Gastroesophageal sphincter (tissue), 4 donors: ENCODE results near the gene CTNNA3. TPM values are rescaled to one million over a fixed set of nuclear protein-coding genes. Genes with fewer than 3 reads are reported as not detected.
A peak's percentile ranks its signal among the peaks of the same experiment; 100 is the strongest.

Experiments
- ATAC-seq: fragments of 150-250 bp; one replicate; pipeline ENCODE4 v1.9.1; 2016; ENCODE audit warnings: mild to moderate bottlenecking, moderate library complexity
- H3K27ac ChIP-seq, 4 donors: fragments of 200-600 bp; sonication (generic) in 3 of 4; 1 replicate in 3 of 4; 2 replicates in 1 of 4; pipeline ENCODE4 v1.5.1; 2016 to 2019
- H3K27me3 ChIP-seq: fragments of 200-600 bp; sonication (generic); one replicate; pipeline ENCODE4 v1.5.1; 2019
- H3K36me3 ChIP-seq, 2 donors: fragments of 200-600 bp; sonication (generic); one replicate each; pipeline ENCODE4 v1.5.1; 2019; ENCODE audit warnings: control low read depth in 1 of 2
- H3K4me1 ChIP-seq, 3 donors: fragments of 200-600 bp; sonication (generic); 1 replicate in 2 of 3; 2 replicates in 1 of 3; pipeline ENCODE4 v1.5.1; 2016 to 2019; ENCODE audit warnings: control low read depth in 2 of 3
- H3K4me3 ChIP-seq, 2 donors: fragments of 200-600 bp; sonication (generic); one replicate each; pipeline ENCODE4 v1.5.1; 2019; ENCODE audit warnings: mild to moderate bottlenecking in 1 of 2, moderate library complexity in 1 of 2
- H3K9me3 ChIP-seq, 3 donors: fragments of 200-600 bp; sonication (generic); one replicate each; pipeline ENCODE4 v1.5.1; 2017 to 2019; ENCODE audit warnings: control low read depth in 2 of 3
- EP300 ChIP-seq: sonication (generic); formaldehyde crosslinking; IDR thresholded peaks from one replicate; pipeline ENCODE4 v1.6.1; 2017; ENCODE audit warnings: antibody characterized with exemption, mild to moderate bottlenecking
- POLR2A ChIP-seq, 2 donors: fragments of 450-650 bp; IDR thresholded peaks; one replicate each; pipeline ENCODE4 v1.6.1; 2017; ENCODE audit warnings: antibody characterized with exemption in 2 of 2, mild to moderate bottlenecking in 2 of 2, moderate library complexity in 1 of 2
- POLR2AphosphoS5 ChIP-seq: sonication (generic); formaldehyde crosslinking; IDR thresholded peaks from one replicate; pipeline ENCODE4 v1.6.1; 2017; ENCODE audit warnings: antibody characterized with exemption
- WGBS, 2 donors: methylation state at CpG; one replicate each; pipeline ENCODE4 v1.1.5; 2018; ENCODE audit warnings: low coverage in 1 of 2; 5-methylcytosine and 5-hydroxymethylcytosine counted together
- total RNA-seq, 4 donors: library from RNA; depleted of rRNA; stranded (reverse); fragments of >200 nt; gene quantifications; one replicate each; pipeline ENCODE4 v1.1.0, GENCODE V29; 2016
- TF ChIP-seq, protein P1 (sequence below), 4 experiments: fragments of 200-600 bp in 2 of 4; fragments of 450-650 bp in 2 of 4; sonication (generic) in 1 of 4; IDR thresholded peaks; one replicate each; pipeline ENCODE4 v1.5.1; 2017 to 2019; ENCODE audit warnings: antibody characterized with exemption in 4 of 4, mild to moderate bottlenecking in 2 of 4, moderate library complexity in 2 of 4

CTNNA3 gene
- total RNA-seq, 4 donors from 2014 or later: 5.1 to 22.0 (median 13.8) TPM

DNA sequence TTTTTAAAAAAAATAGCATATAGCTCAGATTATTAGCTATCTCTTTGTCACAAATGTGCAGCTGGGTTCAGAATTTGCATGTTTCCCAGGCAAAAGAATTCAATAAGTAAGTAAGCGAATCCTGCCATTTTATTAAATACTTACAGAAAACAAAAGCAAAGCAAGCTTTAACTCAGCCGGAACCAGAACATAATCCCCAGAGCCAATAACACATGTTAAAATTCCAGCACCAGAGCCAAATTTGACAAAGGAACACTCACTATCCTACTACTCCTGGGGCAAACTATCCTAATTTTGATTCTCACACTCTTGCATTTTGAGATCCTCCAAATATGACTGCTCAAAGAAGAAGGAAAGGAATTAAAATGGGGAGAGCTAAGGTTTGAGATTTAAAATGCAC lies 737.5 kb downstream of the CTNNA3 start:
- peaks cover 0 to 21% (median 0%) of the 10 kb centered on the region in 3 donors for H3K4me1 ChIP-seq
- TF ChIP-seq POLR2AphosphoS5 (no peak), EP300 (no peak), POLR2A (IDR thresholded peaks at IDR 0.05) (no peak)
- TF ChIP-seq, protein P1, sequence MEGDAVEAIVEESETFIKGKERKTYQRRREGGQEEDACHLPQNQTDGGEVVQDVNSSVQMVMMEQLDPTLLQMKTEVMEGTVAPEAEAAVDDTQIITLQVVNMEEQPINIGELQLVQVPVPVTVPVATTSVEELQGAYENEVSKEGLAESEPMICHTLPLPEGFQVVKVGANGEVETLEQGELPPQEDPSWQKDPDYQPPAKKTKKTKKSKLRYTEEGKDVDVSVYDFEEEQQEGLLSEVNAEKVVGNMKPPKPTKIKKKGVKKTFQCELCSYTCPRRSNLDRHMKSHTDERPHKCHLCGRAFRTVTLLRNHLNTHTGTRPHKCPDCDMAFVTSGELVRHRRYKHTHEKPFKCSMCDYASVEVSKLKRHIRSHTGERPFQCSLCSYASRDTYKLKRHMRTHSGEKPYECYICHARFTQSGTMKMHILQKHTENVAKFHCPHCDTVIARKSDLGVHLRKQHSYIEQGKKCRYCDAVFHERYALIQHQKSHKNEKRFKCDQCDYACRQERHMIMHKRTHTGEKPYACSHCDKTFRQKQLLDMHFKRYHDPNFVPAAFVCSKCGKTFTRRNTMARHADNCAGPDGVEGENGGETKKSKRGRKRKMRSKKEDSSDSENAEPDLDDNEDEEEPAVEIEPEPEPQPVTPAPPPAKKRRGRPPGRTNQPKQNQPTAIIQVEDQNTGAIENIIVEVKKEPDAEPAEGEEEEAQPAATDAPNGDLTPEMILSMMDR (IDR thresholded peaks at IDR 0.05): no peak
- no peaks in the 10 kb centered on the region for H3K27me3 ChIP-seq
- ATAC-seq: no peak
- H3K27ac ChIP-seq: no peak overlapping the region
- no peaks in the 10 kb centered on the region for H3K36me3 ChIP-seq
- no peaks in the 10 kb centered on the region for H3K9me3 ChIP-seq
- 20 to 29% methylated on average over 2 of the region's 2 CpGs for WGBS, 2 donors
- peak overlapping the region in 1 of 2 donors; percentile 1 for H3K4me3 ChIP-seq

- Histone ChIP-seq H3K36me3 (no peaks in the 10 kb centered on the region), H3K9me3 (no peaks in the 10 kb centered on the region), H3K27me3 (no peaks in the 10 kb centered on the region), H3K4me1 (no peaks in the 10 kb centered on the region), H3K4me3 (no peak overlapping the region), H3K27ac (no peak overlapping the region)
- ATAC-seq: no peak
- TF ChIP-seq, protein P1 (IDR thresholded peaks at IDR 0.05): no peak
- TF ChIP-seq POLR2A (IDR thresholded peaks at IDR 0.05) (no peak), EP300 (no peak), POLR2AphosphoS5 (no peak)
- WGBS, 2 donors: 25 to 40% methylated on average over 1 to 2 of the region's 2 CpGs
These were observed 744.1 kb downstream of the CTNNA3 start for GRCh38 chr10:66951896-66952295.

DNA sequence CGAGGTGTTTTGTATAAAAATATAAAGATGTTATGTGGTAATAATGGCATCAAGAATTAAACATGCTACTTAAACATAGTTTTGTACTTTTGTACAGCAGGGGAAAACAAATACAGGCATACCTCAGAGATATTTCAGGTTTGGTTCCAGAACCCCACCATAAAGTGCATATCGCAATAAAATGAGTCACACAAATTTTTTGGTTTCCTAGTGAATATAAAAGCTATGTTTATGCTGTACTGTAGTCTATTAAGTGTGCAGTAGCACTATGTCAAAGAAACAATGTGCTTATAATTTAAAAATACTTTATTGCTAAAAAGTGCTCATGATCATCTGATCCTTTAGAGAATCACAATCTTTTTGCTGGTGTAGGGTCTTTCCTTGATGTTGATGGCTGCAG lies 752.4 kb downstream of the CTNNA3 start:
- Histone ChIP-seq H3K4me1 (no peaks in the 10 kb centered on the region), H3K36me3 (no peaks in the 10 kb centered on the region), H3K27ac (no peak overlapping the region), H3K27me3 (no peaks in the 10 kb centered on the region), H3K4me3 (no peak overlapping the region), H3K9me3 (no peaks in the 10 kb centered on the region)
- TF ChIP-seq EP300 (no peak), POLR2A (IDR thresholded peaks at IDR 0.05) (no peak), POLR2AphosphoS5 (no peak)
- TF ChIP-seq, protein P1 (IDR thresholded peaks at IDR 0.05): no peak
- WGBS, 2 donors: 96 to 100% methylated on average over 1 to 2 of the region's 2 CpGs
- no peak for ATAC-seq

DNA sequence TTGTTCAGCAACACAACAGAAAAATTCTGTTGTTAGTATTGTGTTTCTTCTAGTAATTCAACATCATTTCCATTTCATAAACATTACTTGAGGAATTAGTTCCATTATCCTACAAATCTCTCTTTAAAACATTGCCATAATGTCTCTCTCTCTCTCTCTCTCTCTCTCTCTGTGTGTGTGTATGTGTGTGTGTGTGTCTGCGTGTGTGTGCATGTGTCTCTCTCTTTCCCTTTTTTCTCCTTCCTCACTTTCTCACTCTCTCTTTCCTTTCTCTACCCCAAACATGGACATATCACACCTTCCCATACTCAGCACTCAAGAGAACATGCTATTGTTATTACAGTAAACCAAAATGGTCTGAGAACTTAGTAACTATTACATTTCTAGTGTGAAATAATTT lies 753.6 kb downstream of the CTNNA3 start:
- 71 to 90% methylated on average over 1 of the region's 1 CpG for WGBS, 2 donors
- TF ChIP-seq, protein P1 (IDR thresholded peaks at IDR 0.05): no peak
- TF ChIP-seq POLR2AphosphoS5 (no peak), EP300 (no peak), POLR2A (IDR thresholded peaks at IDR 0.05) (no peak)
- H3K4me3 ChIP-seq: no peak overlapping the region
- no peaks in the 10 kb centered on the region for H3K36me3 ChIP-seq
- H3K4me1 ChIP-seq: no peaks in the 10 kb centered on the region
- H3K9me3 ChIP-seq: no peaks in the 10 kb centered on the region
- ATAC-seq: no peak
- no peak overlapping the region for H3K27ac ChIP-seq
- H3K27me3 ChIP-seq: no peaks in the 10 kb centered on the region

DNA sequence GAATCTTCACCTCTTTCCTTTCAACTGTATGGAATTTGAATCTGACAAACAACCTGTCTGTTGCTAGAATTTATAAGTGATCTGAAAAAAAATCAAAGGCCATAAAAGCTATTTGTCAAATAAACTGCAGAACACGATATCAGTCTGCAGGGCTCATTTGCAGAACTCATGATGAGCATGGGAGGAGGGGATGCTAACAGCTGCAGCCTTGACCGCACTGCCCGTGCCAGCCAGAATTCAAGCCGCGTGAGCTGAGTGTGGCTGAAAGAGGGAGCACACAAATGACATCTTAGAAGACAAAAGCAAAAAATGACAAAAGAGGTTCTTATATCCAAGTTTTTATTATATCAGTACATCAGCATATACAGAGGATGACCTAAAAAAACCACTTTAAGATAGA lies 754.5 kb downstream of the CTNNA3 start:
- no peak for TF ChIP-seq EP300
- TF ChIP-seq, protein P1 (IDR thresholded peaks at IDR 0.05): no peak
- no peak for TF ChIP-seq POLR2AphosphoS5
- TF ChIP-seq POLR2A (IDR thresholded peaks at IDR 0.05): no peak
- no peaks in the 10 kb centered on the region for H3K27me3 ChIP-seq
- no peak overlapping the region for H3K4me3 ChIP-seq
- H3K9me3 ChIP-seq: no peaks in the 10 kb centered on the region
- H3K36me3 ChIP-seq: no peaks in the 10 kb centered on the region
- H3K27ac ChIP-seq: no peak overlapping the region
- ATAC-seq: no peak
- H3K4me1 ChIP-seq: no peaks in the 10 kb centered on the region
- WGBS, 2 donors: 0 to 57% methylated on average over 3 to 5 of the region's 5 CpGs
